Stimulated activated CD8-positive, alpha-beta memory T cell treated with anti-CD3 and anti-CD28 coated beads, Interleukin-15, amount 100 ng/mL, for 48 hours (primary cell): ENCODE data around the gene FBP2.

Source experiments
- DNase-seq, 2 donors: peaks; one replicate each; pipeline ENCODE4 v3.0.0-alpha.2; 2020; ENCODE audit warnings: low read depth in 2 of 2

FBP2 gene

DNA sequence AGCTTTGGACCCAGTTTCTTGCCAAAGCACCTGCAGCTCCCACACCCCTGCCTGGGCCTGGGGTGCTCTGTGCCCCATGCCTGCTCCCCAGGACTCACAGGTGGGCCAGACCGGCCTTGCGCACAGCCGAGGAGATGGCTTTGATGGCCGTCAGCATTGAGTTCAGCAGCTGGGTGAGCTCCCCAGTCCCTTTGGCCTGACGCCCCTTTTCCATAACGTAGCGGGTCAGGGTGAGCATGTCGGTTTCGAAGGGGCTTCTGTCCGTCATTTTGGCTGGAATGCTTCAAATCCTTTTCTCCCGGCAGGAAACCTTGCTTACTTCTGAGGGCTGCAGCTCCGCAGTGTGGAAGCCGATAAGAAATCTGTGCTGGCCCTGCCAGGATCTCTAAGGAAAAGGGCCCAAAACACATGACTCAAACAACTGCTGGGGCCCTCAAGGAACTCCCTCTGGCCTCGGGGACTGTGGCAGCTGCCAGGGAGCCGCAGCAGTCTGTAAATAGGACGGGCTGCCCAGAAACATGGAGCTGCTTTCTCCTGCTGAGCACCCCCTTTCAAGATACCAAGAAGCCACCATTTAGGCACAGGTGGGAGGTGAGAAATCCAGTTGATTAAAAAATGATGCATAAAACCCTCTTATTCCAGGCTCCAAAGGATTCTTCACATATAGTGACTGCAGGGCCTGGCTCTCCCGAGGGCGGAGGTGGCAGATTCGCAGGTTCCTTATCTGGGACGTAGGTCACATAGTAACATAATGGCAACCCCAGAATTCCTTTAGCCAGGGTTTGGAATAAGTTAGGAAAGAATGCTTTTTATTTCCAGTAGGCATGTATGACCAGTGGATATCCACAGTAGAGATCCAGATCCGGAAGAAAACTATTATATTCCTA, at the start of gene FBP2:
Gene FBP2 (minus strand): TSS at position 366 of the 887 bp plus-strand sequence. CDS start 98 bp downstream, at position 268.
- no peak for DNase-seq

DNA sequence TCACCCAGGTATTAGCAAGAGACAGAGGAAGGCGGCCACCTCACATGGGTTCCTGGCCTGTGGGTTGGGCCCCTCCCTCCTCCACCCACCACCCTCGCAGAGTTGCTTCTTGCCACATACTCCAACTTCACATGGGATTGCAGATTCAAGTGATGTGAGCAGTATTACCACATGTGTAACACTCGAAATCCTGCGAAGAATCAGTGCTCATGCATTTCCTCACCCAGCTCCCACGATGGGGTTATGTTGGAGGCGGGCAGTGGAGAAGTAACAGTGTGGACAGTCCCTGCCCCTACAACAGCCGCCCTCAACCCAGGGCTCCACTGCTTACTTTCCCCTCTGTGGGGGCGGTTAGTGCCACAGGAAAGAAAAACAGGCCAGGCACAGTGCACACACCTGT, 49.6 kb upstream of the FBP2 start:
- no peak for DNase-seq

DNA sequence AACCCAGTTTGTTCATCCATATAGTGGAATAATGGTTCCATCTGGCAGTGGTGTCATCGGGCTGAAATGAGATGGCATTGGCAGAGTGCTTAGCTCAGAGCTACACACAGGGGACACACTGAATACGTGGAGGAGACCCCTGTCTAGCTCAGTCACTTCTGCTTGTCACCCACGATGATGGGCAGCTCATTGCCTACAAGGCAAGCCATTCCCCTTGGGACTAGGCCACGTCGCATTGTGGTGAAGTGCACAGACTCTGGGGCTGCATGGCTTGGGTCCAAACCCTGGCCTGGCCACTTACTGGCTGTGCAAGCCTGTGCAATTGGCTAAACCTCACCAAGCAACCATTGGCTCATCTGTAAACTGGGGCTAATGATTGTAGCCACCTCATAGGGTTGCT, 48.9 kb upstream of the FBP2 start:
- DNase-seq, result no peak

DNA sequence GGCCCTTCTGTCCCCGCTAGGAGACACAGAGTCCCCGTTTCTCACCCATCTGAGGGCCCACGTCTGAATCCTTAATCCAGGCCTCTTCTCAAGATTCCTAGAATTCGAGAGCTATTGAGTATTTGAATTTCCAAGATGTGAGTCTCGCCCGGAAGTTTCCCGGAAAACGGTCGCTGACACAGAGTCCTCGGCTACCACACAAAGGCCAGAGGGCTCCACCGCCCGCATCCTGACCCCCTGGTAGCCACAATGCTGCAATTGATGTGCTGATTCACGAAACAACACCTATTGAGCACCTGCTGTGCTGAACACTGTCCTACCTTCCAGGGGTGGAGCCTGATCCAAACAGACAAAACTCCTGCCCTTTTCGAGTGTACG, 46.4 kb upstream of the FBP2 start:
- DNase-seq, result no peak

DNA sequence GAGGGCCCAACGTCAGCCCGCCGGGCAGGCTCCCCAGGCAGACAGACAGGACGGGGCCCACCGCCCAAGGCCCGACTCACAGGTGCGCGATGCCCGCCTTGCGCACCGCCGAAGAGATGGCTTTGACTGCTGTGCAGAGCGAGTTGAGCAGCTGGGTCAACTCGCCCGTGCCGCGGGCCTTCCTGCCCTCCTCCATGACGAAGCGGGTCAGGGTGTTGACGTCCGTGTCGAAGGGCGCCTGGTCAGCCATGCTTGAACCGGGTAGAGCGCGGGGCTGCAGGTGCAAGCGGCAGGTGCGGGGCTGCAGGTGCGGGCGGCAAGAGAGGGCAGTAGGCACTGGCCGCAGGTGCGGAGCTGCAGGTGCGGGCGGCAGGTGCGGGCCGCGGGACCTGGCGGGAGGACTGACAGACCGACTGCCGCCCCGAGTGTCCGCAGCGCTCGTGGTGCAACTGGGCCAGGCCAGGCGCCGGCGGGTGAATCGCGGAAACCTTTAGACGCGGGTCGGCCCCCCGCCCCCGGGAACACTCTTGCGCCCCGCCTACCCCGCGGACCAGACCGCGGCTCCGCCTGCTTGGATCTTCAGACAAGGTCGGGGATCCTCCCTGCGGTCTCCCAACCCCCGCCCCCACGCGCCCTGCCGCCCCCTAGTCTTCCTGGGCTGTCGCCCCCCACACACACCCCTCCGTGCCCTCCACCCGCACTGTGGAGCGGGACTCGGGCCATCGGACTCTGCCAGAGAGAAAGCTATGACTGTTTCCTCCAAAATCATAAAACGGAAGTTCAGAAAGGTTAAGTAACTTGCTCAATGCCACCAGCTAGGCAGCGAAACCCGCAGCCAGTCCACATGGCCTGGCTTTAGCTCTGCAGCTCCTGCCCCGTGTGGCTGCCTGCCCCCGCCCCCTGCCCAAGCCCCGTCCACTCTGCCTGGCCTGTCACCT, 45.7 kb upstream of the FBP2 start, which contains the start of gene FBP1:
Gene FBP1 (minus strand): TSS at position 458 of the 938 bp plus-strand sequence. CDS start 208 bp downstream, at position 250.
- peak; percentile 12 to 30 for DNase-seq

DNA sequence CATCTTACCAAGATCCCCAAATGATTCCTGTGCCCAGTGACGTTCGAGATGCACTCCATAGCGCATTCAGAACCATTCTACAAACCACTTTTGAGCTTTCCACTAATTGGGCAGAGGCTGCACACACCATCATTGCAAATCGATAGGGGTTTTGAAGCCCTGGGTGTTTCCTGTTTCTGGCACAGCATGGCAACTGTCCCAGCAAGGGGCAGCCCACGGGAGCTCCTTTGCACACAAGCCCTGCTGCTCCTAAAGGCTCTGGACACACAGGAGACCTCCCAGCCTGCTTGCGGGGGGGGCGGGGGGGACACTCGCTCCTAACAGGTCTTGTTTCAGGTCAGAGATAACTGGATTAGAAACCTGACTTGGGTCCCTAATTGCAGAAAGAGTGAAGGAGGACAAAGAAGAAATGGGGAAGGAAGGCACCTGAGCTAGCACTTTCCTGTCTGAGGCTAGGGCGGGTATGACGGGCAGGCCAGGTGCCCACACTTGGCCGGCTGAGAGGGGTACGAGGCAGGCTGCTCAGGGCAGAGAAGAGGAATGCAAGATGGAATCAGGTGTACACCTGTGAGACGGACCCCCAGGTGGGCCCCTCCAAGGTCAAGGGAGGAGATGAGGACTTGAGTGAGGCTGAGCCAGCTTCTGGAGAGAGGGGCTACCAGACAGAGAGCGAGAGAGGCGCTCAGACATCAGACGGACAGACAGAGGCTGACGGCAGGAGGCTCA, 44.9 kb upstream of the FBP2 start:
- no peak for DNase-seq

DNA sequence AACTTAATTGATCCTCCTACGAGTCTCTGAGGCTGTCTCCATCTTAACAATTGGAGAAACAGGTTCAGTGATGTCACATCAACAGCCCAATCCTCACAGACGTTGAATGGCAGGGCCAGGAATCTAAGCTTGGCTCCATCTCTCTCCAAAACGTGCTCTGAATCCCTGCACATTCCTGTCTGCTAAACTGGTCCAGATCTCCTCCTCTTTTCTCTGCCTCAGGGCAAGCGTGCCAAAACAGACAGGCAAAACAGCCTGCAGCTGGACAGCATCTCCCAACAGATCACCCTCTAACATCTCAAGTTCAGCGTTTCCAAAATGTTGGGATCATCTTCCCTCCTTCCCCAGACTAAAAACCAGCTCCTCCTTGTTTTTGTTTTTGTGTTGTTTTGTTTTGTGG, 39.1 kb upstream of the FBP2 start:
- no peak for DNase-seq

DNA sequence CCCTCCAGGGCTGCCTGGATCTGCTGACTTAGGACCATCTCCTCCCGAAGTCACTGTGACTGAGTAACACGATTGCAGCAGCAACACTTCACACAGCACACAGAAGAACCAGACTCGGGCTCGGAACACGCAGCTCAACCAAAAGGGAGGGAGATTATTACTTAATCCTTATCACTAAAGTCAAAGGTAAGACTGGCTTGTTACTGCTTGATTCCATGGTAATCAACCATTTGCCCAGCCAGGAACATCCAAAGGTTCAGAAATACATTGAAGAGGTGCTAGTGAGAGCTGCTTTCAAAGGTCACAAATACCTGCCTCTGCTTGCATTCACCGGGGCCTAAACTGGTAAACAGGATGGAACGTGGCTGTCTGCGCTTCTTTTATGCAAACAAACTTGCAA, 38.0 kb upstream of the FBP2 start:
- DNase-seq, result no peak

DNA sequence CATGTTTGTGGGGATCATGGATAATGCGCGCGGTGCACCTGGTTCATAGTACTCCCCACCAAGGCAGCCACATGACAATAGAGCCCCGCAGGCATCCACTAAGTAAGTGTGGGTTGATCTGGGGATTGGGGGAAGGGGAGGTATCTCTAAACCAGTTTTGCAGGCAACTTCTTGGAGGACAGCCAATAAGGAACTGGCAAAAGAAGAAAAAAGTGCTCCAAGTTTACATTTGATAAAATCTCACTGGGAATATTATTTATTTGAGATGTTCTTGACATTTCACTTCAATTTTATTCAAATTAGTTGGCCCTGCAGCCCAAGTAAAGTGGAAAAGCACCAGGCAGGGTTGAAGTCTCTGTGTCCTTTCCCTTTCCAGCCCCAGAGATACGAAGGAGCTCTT, 37.2 kb upstream of the FBP2 start:
- DNase-seq, result no peak

DNA sequence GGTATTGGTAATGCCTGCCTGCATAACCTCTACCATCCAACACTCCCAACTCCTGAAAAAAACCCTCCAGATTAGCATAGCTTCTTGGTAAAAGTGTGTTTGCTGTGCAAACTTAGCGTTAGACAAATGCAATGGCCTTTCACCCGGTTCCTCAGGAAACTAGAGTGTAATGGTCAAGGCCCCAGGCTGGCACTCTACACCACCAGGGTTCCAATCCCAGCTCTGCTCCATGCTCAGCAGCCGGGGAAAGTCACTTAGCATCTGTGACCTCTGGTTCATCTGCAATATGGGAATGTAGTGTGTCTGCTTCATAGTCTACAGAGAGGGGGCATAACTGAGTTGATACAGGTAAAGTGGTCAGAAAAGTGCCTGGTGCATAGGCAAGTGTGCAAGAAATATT, 36.7 kb upstream of the FBP2 start:
- DNase-seq, result no peak

DNA sequence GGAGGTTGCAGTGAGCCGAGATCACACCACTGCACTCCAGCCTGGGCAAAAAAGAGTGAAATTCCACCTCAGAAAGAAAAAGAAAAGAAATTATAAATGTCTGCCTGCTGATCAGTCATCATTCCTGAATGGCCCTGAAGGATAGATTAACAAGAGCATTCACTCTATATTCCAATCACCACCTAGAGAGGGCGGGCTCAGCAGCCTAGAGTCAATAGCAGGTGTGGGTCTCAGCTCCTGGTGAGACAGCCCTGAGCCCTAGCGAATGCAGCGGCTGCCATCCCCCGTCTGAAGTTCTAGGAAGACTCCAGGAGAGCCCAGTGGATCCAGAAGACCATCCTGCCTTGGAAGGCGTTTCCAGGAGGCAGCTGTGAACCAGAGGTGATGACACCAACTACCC, 33.7 kb upstream of the FBP2 start:
- no peak for DNase-seq

DNA sequence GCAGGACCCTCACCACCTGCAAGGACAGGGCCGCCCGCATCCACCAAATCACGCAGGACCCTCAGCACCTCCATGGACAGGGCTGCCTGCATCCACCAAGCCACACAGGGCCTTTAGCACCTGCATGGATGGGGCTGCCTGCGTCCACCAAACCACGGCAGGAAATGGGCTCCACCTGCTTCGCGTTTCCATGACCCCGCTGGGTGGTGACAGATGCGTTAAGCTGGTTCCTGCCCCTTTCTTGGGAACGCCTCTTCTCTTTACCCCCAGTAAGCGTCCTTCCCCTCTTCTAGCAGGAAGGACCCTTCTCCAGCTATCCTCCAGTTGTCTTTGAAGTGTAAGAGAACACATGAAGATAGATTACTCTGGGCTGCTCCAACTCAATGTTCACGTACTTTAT, 32.2 kb upstream of the FBP2 start:
- DNase-seq, result no peak

DNA sequence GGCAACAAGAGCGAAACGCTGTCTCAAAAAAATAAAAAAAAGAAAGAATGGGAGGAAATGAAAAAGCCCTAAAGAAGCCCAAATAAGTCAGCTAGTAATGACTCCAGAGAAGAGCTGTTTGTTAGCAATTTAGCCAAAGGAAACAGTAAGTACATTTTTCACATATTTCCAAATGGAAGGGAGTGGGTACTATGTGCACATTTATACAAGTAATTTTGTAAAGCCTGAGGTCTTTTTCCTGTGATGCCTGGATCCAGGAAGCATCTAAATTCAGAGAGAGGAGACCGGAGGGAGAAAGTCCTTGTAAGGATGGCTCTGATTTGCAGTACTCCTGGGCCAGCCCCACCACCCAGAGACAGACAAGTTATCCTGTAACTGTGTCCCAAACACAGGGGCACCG, 31.0 kb upstream of the FBP2 start:
- DNase-seq, result no peak

DNA sequence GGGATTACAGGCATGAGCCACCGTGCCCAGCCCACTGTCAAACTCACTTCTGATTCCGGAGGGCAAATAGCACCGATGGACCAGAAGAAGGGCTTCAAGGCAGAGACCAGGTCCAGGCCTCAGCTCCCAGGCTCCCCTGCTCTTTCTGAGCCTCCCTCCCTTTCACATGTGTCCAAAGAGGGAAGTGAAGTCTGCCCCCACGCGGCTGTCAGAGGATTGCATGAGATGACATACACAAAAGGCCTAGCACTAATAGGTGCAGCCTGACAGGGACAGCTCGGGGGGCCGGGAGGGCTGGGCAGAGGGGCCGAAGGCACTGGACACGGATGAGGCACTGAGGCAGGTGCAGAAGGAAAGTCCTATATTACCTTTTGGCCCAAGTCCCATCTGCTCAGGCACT, 29.6 kb upstream of the FBP2 start:
- DNase-seq, result peak in 1 of 2 donors; percentile 18

DNA sequence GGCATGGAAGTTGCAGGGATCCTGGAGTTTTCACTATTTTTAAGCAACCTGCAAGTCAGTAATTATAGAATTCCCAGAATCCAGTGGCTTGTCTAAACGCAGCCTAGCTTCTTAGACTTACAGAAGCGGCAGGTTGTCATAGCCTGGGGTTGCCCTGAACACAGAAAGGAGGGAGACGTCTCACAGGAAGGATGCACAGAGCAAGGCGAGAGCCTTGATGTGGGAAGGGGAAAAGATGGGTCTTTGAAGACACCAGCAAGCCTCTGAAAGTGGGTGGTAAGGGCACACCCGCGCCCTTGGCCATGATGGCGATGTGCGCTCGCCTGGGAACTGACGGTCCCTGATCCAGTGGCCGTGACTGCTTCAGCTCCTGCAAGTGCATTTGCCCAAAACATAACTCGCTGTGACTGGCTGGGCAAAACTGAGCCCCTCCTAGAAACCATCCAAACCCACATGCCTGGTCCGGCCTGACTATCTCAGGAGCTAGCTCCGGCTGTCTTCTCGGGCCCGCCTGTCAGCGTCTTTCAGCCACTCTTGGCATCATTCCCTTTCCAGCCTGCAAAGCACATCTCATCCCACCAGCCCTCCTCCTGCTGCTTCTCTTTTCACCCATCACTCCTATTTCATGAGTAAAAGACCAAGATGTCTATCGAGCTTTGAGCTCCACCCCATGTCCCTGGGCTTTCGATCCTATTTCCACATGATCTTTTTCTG, 28.6 kb upstream of the FBP2 start:
- no peak for DNase-seq

DNA sequence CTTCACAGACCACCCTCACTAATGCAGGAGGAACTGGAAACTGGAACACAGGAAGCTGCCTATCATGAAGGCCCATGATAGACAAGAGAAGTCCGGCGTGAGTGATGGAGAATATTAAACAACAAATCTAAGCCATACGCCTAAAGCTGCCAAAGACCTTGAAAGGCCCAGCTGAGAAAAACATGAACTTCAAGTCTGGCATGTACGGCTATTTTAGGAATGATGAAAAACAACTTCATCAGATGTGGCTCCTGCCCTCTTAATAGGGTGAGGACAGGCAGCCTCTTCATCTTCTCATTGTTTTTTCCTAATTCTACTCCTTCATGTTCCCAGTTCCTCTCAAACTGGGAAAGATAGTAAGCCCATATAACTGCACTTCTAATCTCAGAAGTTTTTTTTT, 25.4 kb upstream of the FBP2 start:
- DNase-seq, result no peak

DNA sequence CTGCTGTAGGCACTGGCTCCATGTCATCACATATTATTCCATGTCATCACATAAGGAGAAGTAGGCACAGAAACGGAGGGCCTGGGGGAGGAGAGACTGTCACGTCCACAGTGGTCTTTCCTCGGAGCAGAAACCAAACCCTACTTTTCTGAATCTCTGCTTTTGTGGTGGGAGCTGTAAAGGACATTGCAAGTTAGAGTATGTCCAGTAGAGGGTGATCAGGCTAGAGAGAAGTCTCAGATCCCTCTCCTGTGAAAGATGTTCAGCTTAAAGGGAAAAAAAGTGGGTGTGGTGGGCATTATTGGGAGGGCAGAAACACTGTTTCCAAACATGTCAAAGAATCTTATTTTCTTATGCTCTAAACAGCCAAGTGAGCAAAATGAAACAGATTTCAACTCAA, 19.4 kb upstream of the FBP2 start:
- DNase-seq, result no peak

DNA sequence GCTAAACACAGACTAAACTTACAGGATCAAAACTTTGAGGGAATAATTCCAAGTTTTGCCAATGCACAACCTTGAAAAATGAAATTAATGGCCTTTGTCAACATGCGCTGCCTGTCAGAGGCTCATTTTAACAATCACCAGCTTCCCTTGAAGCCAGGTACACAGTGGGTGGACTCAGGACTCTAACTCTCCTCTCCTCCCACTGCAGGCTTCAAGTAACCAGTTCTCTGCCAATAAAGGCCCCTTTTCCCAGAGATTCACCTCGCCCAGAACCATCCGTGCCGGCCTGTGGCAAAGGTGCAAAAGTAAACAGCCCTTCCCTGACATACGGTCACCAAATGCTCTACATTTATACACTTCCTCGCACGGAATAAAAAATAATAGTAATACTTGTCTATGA, 18.4 kb upstream of the FBP2 start:
- DNase-seq, result no peak

DNA sequence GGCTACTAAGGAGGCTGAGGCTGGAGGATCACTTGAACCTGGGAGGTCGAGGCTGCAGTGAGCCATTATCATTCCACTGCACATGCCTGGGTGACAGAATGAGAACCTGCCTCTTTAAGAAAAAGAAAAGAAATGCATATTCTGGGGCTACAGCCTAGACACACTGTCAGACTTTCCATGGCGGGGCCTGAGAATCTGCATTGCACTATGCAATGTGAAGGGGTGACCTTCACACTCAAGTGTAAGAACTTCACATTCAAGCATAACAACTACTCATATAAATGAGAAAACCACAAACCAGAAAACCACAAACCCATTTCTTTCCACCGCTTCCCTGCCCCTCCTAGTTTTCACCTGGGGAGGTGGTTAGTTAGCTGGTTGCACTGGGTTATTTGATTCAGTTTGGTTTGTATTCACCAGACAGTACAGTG, 18.0 kb upstream of the FBP2 start:
- DNase-seq, result peak; percentile 45 to 63

DNA sequence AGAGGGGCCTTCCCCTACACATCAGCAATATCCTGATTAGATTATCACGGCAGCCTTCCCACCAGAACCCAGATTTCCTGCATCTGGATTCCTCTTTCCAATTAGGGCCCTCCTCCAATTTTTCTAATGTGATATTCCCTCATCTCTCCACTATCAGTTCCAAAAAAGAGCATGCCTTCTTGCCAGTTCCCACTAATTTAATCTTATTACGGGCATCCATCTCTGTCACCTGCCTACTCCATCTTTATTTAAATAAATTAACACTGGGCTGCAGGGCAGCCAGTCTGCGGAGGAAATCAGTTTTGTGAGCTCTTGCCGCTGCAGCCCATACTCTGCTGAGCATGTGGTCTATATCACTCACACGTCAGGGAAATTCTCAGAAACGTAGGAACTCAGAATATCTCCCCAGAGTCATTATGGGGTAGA, 16.6 kb upstream of the FBP2 start:
- no peak for DNase-seq

DNA sequence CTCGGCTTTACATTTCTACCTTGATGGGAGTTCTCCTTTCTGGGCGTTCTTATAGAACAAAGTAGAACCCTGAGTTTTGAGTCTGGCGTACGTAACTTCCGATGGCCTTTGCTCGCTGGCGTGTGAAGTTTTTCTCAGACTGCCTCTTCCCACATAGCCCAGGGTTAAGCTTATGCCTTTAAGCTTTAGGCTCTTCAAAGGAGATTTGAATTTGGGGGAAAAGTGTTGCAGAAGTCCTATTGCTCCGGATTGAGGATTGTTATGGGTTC, 13.7 kb upstream of the FBP2 start:
- no peak for DNase-seq
